ENCODE measurements around the gene SHROOM2. TPM values are rescaled to one million over a fixed set of nuclear protein-coding genes. Genes with fewer than 3 reads are reported as not detected.

SHROOM2 gene
- total and polyA plus RNA-seq, 10 donors: 0.21 to 3.7 (median 1.6) TPM

DNA sequence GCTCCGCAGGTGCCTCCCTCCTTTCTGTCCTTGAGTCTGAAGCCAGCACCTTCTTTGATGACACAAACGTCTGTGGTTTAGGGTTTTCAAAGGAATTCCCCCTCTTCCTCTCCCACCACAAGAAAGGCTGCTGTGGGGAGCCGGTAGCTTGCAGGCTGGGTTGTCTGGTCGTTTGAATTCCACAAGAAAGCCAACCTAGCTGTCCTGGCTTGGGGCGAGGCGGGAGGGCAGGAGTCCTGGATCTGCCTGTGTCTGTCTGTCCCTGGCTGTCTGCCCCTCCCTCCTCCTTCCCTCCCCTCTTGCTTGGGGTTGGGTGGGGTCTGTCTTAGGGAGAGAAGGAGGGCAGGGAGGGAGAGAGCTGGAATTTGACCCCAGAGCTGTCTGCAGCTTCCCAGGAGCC lies 56.3 kb downstream of the SHROOM2 start:
- Histone ChIP-seq H3K36me3 (no peaks in the 10 kb centered on the region), H3K4me1 (no peaks in the 10 kb centered on the region), H3K9me3 (no peaks in the 10 kb centered on the region), H3K4me3 (no peak overlapping the region), H3K27ac (no peak overlapping the region), H3K27me3 (replicated peaks in 1 of 7) (peaks cover 0 to 6% (median 0%) of the 10 kb centered on the region in 7 donors)
- no peak for DNase-seq
- intact Hi-C loops (cut with DNase I; ENCODE audit: low total_unique reads): no loop called here
- TF ChIP-seq, protein P1, sequence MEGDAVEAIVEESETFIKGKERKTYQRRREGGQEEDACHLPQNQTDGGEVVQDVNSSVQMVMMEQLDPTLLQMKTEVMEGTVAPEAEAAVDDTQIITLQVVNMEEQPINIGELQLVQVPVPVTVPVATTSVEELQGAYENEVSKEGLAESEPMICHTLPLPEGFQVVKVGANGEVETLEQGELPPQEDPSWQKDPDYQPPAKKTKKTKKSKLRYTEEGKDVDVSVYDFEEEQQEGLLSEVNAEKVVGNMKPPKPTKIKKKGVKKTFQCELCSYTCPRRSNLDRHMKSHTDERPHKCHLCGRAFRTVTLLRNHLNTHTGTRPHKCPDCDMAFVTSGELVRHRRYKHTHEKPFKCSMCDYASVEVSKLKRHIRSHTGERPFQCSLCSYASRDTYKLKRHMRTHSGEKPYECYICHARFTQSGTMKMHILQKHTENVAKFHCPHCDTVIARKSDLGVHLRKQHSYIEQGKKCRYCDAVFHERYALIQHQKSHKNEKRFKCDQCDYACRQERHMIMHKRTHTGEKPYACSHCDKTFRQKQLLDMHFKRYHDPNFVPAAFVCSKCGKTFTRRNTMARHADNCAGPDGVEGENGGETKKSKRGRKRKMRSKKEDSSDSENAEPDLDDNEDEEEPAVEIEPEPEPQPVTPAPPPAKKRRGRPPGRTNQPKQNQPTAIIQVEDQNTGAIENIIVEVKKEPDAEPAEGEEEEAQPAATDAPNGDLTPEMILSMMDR (IDR thresholded peaks at IDR 0.05 in 8 of 11, conservative IDR thresholded peaks at IDR 0.05 in 3 of 11): no peak
- TF ChIP-seq POLR2AphosphoS5 (IDR thresholded peaks at IDR 0.05) (no peak), POLR2A (IDR thresholded peaks at IDR 0.05) (no peak)
- WGBS, 5 donors: 38 to 66% (median 43%) methylated on average over 2 to 6 of the region's 6 CpGs

DNA sequence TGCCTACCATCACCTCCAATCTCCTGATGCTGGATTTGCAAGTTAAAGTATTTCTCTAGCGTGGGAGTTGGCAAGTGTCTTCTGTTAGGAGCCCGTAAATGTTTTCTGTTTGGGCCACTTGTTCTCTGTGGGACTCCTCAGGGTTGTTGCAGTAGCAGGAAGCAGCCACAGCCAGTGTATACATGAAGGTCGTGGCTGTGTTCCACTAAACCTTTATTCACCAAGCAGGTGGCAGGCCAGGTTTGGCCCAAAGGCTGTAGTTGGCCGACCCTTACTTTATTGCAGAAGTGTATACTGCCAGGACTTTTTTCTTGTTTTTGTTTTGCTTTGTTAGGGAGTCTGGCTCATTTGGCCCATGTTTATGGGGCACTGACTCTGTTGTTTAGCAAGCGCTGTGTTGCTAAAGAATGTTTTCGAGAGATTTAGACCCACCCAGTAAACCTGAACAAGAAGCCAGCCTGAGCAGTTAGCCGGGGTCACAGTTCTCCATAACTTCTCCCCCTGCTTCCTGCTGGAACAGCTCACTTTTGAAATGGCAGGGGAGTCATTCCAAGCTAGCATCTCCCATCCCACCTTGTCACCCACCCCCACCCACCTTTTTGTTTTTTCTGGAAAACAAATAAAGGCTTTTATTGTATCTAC lies 58.8 kb downstream of the SHROOM2 start:
- Histone ChIP-seq H3K36me3 (no peaks in the 10 kb centered on the region), H3K27ac (no peak overlapping the region), H3K9me3 (no peaks in the 10 kb centered on the region), H3K4me1 (no peaks in the 10 kb centered on the region), H3K4me3 (no peak overlapping the region), H3K27me3 (replicated peaks in 1 of 7) (peaks cover 0 to 6% (median 0%) of the 10 kb centered on the region in 7 donors)
- TF ChIP-seq, protein P1 (IDR thresholded peaks at IDR 0.05 in 8 of 11, conservative IDR thresholded peaks at IDR 0.05 in 3 of 11): no peak
- TF ChIP-seq POLR2A (IDR thresholded peaks at IDR 0.05) (no peak), POLR2AphosphoS5 (IDR thresholded peaks at IDR 0.05) (no peak)
- DNase-seq: no peak
- intact Hi-C loops (cut with DNase I; ENCODE audit: low total_unique reads): no loop called here
- WGBS, 5 donors: 67 to 85% (median 84%) methylated on average over 7 of the region's 7 CpGs

DNA sequence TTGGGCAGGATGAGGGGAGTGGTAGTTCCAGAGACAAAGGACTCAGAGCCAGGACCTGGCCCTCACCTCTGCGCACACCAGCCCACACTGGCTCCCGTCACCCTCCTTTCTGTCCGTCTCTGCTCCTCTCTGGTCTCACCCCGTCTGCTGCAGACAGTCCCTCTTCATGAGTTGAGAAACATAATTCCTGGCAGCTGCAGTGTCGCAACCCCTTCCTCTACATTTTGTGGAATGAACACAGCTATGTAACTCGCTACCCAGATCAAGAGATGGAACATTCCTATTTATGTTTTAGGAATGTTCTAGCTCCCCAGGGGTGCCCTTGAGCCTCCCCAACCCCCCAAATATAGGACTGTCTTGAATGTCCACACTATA lies 59.3 kb downstream of the SHROOM2 start:
- H3K4me3 ChIP-seq: no peak overlapping the region
- DNase-seq: no peak
- H3K9me3 ChIP-seq: no peaks in the 10 kb centered on the region
- H3K27ac ChIP-seq: no peak overlapping the region
- H3K4me1 ChIP-seq: no peaks in the 10 kb centered on the region
- H3K27me3 ChIP-seq (replicated peaks in 1 of 7): peaks cover 0 to 6% (median 0%) of the 10 kb centered on the region in 7 donors
- no peaks in the 10 kb centered on the region for H3K36me3 ChIP-seq
- WGBS, 5 donors: 51 to 81% (median 71%) methylated on average over 6 of the region's 6 CpGs
- TF ChIP-seq POLR2A (IDR thresholded peaks at IDR 0.05) (no peak), POLR2AphosphoS5 (IDR thresholded peaks at IDR 0.05) (no peak)
- TF ChIP-seq, protein P1 (IDR thresholded peaks at IDR 0.05 in 8 of 11, conservative IDR thresholded peaks at IDR 0.05 in 3 of 11): no peak
- intact Hi-C loops (cut with DNase I; ENCODE audit: low total_unique reads): no loop called here

DNA sequence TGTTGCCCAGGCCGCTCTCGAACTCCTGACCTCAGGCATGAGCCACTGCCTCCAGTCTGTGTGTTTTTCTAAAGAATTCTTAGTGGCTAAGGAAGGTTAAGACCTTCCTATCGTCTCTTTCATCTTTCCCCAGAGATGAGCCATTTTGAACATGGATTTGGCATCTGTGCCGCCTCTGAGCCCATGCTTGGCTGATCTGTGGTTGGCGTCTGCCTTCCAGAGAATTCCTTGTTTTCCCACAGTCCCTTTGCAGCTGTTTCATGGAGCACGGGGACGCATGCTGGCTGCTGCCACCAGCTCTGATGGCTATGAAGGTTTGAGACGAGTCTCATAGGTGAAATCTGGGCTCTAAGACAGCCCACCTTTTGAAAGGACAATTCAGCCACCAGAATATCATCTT lies 60.4 kb downstream of the SHROOM2 start:
- H3K36me3 ChIP-seq: no peaks in the 10 kb centered on the region
- no peak for DNase-seq
- 81 to 93% (median 88%) methylated on average over 8 of the region's 8 CpGs for WGBS, 5 donors
- H3K4me3 ChIP-seq: no peak overlapping the region
- TF ChIP-seq POLR2AphosphoS5 (IDR thresholded peaks at IDR 0.05) (no peak), POLR2A (IDR thresholded peaks at IDR 0.05) (no peak)
- TF ChIP-seq, protein P1 (IDR thresholded peaks at IDR 0.05 in 8 of 11, conservative IDR thresholded peaks at IDR 0.05 in 3 of 11): no peak
- intact Hi-C loops (cut with DNase I; ENCODE audit: low total_unique reads): no loop called here
- H3K4me1 ChIP-seq: no peaks in the 10 kb centered on the region
- peaks cover 0 to 6% (median 0%) of the 10 kb centered on the region in 7 donors for H3K27me3 ChIP-seq (replicated peaks in 1 of 7)
- H3K27ac ChIP-seq: no peak overlapping the region
- H3K9me3 ChIP-seq: no peaks in the 10 kb centered on the region
